Right lobe of liver (tissue), 6 donors: Measurements from ENCODE around the gene CYP4A22. TPM values are rescaled to one million over a fixed set of nuclear protein-coding genes. Genes with fewer than 3 reads are reported as not detected.

Experiments used
- ATAC-seq, 4 donors: fragments of 200-7000 bp; cut with Tn5 transposase; one replicate each; pipeline ENCODE4 v1.9.1; 2020; ENCODE audit warnings: mild to moderate bottlenecking in 4 of 4, moderate library complexity in 4 of 4
- DNase-seq, 3 donors: peaks; one replicate each; pipeline ENCODE4 v3.0.0-alpha.2; 2020
- H3K27ac ChIP-seq, 3 donors: fragments of 200-600 bp; one replicate each; pipeline ENCODE4 v1.8.0; 2022
- H3K27me3 ChIP-seq, 2 donors: fragments of 200-600 bp; one replicate each; pipeline ENCODE4 v1.8.0; 2022
- H3K36me3 ChIP-seq, 4 donors: fragments of 200-600 bp; sonication (generic) in 1 of 4; one replicate each; pipeline versions ENCODE4 v1.5.1 to v1.8.0; 2017 to 2022; ENCODE audit warnings: control low read depth in 1 of 4
- H3K4me1 ChIP-seq, 4 donors: fragments of 200-600 bp; sonication (generic) in 1 of 4; one replicate each; pipeline versions ENCODE4 v1.5.1 to v1.8.0; 2017 to 2022; ENCODE audit warnings: control low read depth in 1 of 4
- H3K4me3 ChIP-seq, 3 donors: fragments of 200-600 bp; one replicate each; pipeline ENCODE4 v1.8.0; 2022
- H3K9me3 ChIP-seq, 4 donors: fragments of 200-600 bp; sonication (generic) in 1 of 4; one replicate each; pipeline versions ENCODE4 v1.5.1 to v1.8.0; 2017 to 2022; ENCODE audit warnings: control low read depth in 1 of 4
- CTCF ChIP-seq, 4 donors: fragments of 200-600 bp in 3 of 4; fragments of 450-650 bp in 1 of 4; IDR thresholded peaks; one replicate each; pipeline versions ENCODE4 v1.5.1 to v1.8.0; 2016 to 2022; ENCODE audit warnings: antibody characterized with exemption in 4 of 4, mild to moderate bottlenecking in 2 of 4
- POLR2A ChIP-seq: fragments of 450-650 bp; IDR thresholded peaks from one replicate; pipeline ENCODE4 v1.6.1; 2017; ENCODE audit warnings: antibody characterized with exemption, mild to moderate bottlenecking
- WGBS: methylation state at CpG from one replicate; pipeline ENCODE4 v1.1.6; 2018; ENCODE audit warnings: low coverage, low lambda C conversion rate; ENCODE audit not compliant: insufficient coverage; ENCODE audit errors: missing lambda C conversion rate; 5-methylcytosine and 5-hydroxymethylcytosine counted together
- intact Hi-C, 2 donors: fragments of 100-400 bp; cut with DNase I; formaldehyde crosslinking; loops; one replicate each; pipeline versions ENCODE4 v1.11.2 to v1.14.1; 2022
- total RNA-seq, 6 experiments: library from RNA; depleted of rRNA in 2 of 6; stranded (reverse); fragments of >200 nt in 2 of 6; fragmentation: NEBNext Ultra II Directional in 3 of 6; extraction: Animal tissue kit (Norgen Biotek cat#: 25700) in 3 of 6; gene quantifications; one replicate each; pipeline versions ENCODE4 v1.1.0 to v1.2.4, GENCODE V29; 2016 to 2023
- donor health status: DM: no; HTN: yes; CAD: no.
- donor health status: DM: no; HTN: no; CAD: no.
- donor health status: DM: no; HTN: no; CAD: no.
- donor health status: DM: no; HTN: yes; CAD: no.
- donor health status: DM: no; HTN: yes; CAD: no.

The CYP4A22 gene
- total RNA-seq, 6 experiments from 2014 or later: 17.2 to 159 (median 48.9) TPM

- ATAC-seq: no peak
These were observed 42.8 kb downstream of the CYP4A22 start for GRCh38 chr1:47179988-47180563.

GRCh38 chr1:47180603-47181094, 43.4 kb downstream of the CYP4A22 start:
- intact Hi-C loops: loop anchor here in 1 of 2 donors (10.0 kb wide), 1 partner anchor 234 kb away; the partner anchor contains the start of gene FOXE3
- Histone ChIP-seq H3K36me3 (no peaks in the 10 kb centered on the region), H3K4me3 (no peak overlapping the region), H3K27me3 (no peaks in the 10 kb centered on the region), H3K9me3 (no peaks in the 10 kb centered on the region), H3K27ac (no peak overlapping the region), H3K4me1 (peaks cover 0 to 3% (median 0%) of the 10 kb centered on the region in 4 donors)
- ATAC-seq (peak in 1 of 4 donors; percentile 12), DNase-seq (no peak)
- TF ChIP-seq CTCF (IDR thresholded peaks at IDR 0.05) (no peak), POLR2A (no peak)
- 45% methylated on average over 3 of the region's 3 CpGs for WGBS

More at GRCh38 chr1:47179988-47180563, 42.8 kb downstream of the CYP4A22 start:
- no peak overlapping the region for H3K4me3 ChIP-seq
- DNase-seq: no peak
- H3K36me3 ChIP-seq: no peaks in the 10 kb centered on the region
- H3K4me1 ChIP-seq: peaks cover 0 to 3% (median 0%) of the 10 kb centered on the region in 4 donors
- no peaks in the 10 kb centered on the region for H3K27me3 ChIP-seq
- intact Hi-C loops: loop anchor here in 1 of 2 donors (10.0 kb wide), 1 partner anchor 235 kb away; the partner anchor contains the start of gene FOXE3
- TF ChIP-seq POLR2A (no peak), CTCF (IDR thresholded peaks at IDR 0.05) (no peak)
- no peaks in the 10 kb centered on the region for H3K9me3 ChIP-seq
- 63% methylated on average over 2 of the region's 3 CpGs for WGBS
- no peak overlapping the region for H3K27ac ChIP-seq

GRCh38 chr1:47181095-47181954, 44.1 kb downstream of the CYP4A22 start:
- no peak overlapping the region for H3K27ac ChIP-seq
- no peak overlapping the region for H3K4me3 ChIP-seq
- WGBS: 44% methylated on average over 4 of the region's 18 CpGs
- H3K27me3 ChIP-seq: no peaks in the 10 kb centered on the region
- peak in 1 of 3 donors; percentile 52 for DNase-seq
- H3K9me3 ChIP-seq: no peaks in the 10 kb centered on the region
- intact Hi-C loops: loop anchor here in 1 of 2 donors (10.0 kb wide), 1 partner anchor 233 kb away; the partner anchor contains the start of gene FOXE3
- H3K36me3 ChIP-seq: no peaks in the 10 kb centered on the region
- TF ChIP-seq CTCF (IDR thresholded peaks at IDR 0.05): no peak
- no peak for TF ChIP-seq POLR2A
- ATAC-seq: no peak
- peaks cover 0 to 3% (median 0%) of the 10 kb centered on the region in 4 donors for H3K4me1 ChIP-seq

- H3K27me3 ChIP-seq: no peaks in the 10 kb centered on the region
- H3K4me3 ChIP-seq: no peak overlapping the region
- WGBS: 71% methylated on average over 2 of the region's 7 CpGs
- ATAC-seq (peak in 1 of 4 donors; percentile 11), DNase-seq (no peak)
- H3K36me3 ChIP-seq: no peaks in the 10 kb centered on the region
- no peak overlapping the region for H3K27ac ChIP-seq
- H3K4me1 ChIP-seq: peaks cover 0 to 3% (median 0%) of the 10 kb centered on the region in 4 donors
- intact Hi-C loops: loop anchor here in 1 of 2 donors (10.0 kb wide), 1 partner anchor 233 kb away; the partner anchor contains the start of gene FOXE3
- no peaks in the 10 kb centered on the region for H3K9me3 ChIP-seq
- TF ChIP-seq CTCF (IDR thresholded peaks at IDR 0.05): no peak
- no peak for TF ChIP-seq POLR2A
These were observed 44.9 kb downstream of the CYP4A22 start for GRCh38 chr1:47181955-47182675.
